ENCODE data around the gene GUCA2B.

GUCA2B gene

DNA sequence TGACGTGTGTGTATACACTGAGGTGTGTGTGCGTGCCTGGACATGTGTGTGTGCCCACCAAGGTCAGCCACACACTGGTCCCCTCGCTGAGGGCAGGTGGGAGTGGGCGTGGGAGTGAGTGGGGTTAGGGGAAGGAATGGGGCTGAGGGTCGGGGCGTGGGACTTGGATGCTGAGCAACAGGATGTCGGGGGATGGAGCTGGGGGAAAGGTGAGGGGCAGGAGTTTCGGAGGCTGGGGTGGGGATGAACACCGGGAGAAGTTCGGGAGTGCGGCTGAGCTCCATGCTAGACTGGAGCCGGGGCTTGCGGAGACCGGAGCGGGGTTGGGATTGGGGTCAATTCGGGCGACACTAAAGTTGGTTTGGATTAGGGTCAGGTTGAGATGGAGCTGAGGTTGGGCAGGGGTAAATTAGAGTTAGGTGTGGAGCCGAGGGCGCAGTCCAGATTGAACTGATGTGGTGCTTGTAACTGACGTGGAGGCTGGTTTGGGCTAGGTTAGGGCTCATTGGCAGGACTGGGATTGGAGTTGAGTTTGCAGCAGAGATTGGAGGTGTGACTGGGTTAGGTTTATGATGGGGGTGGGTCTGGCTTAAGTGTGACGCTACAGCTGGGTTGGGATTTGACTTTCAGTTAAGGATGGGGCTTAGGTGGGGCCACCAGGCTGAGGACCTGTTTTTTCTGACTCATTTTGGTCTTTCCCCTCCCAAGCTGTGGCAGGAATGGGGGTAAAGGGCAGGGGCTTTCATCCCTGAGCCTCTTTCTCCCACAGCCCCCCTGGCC is 14.6 kb downstream of the GUCA2B start:
- no peak for DNase-seq

DNA sequence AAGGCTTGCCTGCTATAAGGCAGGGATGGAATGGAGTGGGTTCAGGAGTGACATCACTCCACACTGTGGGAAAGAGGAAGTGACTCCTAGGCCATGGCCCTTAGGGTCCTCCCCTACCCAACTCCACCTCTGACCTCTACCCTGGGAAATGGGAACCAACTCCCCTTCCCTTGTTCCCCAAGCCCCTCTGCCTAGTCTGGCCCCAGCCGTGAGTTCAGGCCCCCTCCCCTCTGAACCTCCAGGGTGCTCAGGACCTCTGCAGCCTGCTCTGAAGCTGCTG is 15.1 kb downstream of the GUCA2B start:
- DNase-seq, result no peak

GRCh38 chr1:42168763-42169162 is 15.6 kb downstream of the GUCA2B start:
- no peak for DNase-seq

- DNase-seq, result no peak
Observed at GRCh38 chr1:42170779-42171621, 17.8 kb downstream of the GUCA2B start.

GRCh38 chr1:42171679-42172266 is 18.6 kb downstream of the GUCA2B start:
- DNase-seq, result no peak

DNA sequence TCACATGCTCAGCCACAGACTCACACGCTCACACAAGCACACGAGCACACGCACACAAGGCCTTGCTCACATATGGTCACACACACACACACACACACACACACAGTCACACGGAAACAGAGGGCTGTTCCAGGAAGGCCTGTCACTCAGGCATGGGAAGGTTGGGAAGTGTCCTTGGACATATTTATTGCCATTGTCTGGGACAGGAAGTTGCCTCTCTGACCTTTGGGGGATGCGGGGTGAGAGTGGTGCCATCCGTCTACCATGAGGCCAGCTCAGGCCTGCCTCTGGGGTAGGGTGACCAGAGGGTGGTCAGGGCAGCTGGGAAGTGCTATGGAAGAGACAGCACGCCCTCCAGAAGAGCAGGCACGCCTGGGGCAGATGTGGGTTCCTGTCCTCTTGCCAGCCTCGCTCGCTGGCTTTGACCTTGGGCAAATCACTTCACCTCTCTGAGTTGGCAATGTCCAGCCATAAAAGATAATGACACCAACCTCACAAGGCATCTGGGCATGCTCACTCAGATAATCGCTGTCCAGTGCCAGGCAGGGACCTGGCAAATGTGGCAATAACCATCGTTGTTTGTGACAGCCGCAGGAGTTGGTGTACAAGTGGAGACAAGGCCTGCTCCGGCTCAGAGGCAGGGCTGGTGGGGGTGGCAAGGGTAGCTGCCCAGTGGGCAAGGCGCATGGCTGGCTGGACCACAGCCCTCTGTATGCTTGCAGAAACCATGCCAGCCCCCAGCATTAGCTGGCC is 19.3 kb downstream of the GUCA2B start:
- DNase-seq, result peak; percentile 45

DNA sequence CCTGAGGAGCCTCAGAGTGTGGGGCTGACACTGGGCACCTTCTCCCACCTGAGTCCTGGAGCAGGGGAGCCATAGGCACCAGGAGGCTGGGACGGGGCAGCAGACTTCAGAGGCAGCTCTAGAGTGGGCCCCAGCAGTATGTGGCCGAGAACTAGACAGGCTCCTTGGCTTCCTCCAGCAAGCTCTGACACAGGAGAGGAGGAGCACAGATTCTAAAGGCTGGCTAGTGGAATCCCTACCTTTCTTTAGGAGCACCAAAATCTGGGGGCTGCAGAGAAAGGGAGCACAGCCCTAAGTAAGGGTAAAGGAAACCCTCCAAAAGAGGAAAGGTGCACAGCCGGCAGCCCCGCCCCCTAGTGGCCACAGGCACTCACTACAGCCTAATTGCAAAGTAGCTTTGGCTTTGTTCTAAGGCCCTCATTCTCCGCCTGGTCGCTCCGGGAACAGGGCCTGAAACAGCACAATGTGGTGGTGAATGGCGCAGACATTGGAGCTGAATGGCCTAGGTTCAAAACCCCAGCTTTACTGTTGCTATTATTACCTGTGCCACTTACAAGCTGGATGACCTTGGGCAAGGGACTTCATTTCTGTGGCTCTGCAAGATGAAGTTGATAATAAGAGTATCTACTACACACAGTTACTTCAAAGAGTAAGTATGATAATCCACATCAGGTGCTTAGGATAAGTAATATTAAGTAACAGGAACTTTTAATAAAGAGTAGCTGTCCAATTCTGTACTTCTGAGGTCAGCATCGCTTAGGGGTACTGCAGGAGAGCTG is 20.1 kb downstream of the GUCA2B start:
- DNase-seq, result peak; percentile 65

- DNase-seq, result no peak
Observed at GRCh38 chr1:42173961-42174735, 20.9 kb downstream of the GUCA2B start.

GRCh38 chr1:42175314-42176054 is 22.3 kb downstream of the GUCA2B start:
- DNase-seq, result no peak

GRCh38 chr1:42176902-42177519 is 23.8 kb downstream of the GUCA2B start:
- peak; percentile 31 for DNase-seq

DNA sequence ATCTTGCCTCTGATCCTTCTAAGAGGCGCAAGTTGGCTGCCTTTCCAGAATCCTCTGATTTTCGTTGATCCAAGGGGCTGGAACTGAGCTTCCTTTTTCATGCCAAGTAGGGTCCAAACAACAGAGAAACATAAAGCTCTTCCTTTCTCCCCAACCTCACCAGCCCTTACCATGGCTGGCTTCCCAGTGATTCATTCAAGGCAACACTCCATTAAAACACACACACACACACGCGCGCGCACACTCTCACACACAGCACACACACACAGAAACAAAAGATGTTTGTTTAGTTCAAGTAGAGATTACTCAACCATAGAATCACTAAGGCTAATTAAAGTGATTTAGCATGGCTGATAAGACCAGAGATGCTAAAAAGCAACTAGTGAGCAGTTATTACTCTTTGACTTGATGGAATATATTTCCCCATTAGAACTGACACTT is 24.4 kb downstream of the GUCA2B start:
- no peak for DNase-seq

- no peak for DNase-seq
Observed at GRCh38 chr1:42178249-42178648, 25.0 kb downstream of the GUCA2B start.

GRCh38 chr1:42179275-42179674 is 26.1 kb downstream of the GUCA2B start:
- DNase-seq, result no peak

DNA sequence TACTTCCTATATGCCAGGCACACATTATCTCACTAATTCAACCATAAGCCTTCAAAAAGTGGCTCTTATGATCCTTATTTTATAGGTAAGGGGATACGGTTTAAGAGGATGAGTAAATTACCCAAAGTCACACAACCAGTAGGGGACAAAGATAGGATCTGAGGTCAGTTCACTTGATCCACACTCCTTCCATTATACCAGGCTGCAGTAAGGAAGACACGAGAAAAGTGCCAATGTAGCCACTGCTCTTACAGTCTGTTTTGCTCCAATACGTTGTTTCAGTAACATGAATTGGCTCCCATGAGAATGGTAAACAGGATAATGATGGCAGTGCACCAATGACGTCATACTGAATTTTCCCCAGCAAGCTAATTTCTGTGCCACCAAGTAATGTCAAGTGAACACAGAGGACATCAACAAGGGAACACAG is 26.7 kb downstream of the GUCA2B start:
- DNase-seq, result no peak

- no peak for DNase-seq
Observed at GRCh38 chr1:42181687-42182086, 28.5 kb downstream of the GUCA2B start.

DNA sequence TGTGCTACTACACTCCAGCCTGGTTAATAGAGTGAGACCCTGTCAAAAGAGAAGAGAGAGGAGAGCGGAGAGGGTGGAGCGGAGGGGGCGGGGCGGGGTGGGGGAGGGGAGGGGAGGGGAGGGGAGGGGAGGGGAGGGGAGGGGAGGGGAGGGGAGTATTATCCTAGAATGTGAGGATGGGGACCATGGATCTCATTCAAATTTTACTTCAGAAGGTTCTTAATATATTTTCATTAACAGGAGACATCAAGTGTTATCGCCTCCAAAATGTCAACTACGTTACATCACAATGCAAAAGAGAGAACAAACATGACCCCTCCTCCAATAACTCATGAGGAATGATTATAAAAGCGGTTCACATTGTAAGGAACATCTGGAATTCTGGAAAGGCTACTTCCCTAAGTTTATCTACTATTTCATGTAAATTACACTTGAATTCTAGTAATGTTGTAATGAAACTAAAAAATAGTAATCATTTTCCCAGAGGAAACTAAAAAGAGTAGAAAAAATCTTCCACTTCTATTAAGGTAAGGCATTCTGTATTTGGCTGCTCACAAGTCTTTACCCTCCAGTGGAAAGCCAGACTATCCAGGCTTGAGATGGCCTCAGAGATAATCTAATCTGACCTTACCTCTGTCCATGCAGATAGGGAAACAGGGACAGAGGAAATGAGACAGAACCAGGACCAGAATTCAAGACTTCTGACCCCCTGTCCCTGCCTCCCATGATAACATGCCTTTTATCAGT is 30.2 kb downstream of the GUCA2B start:
- DNase-seq, result no peak

- DNase-seq, result no peak
Observed at GRCh38 chr1:42183957-42184268, 30.7 kb downstream of the GUCA2B start.

- DNase-seq, result no peak
Observed at GRCh38 chr1:42184616-42185015, 31.4 kb downstream of the GUCA2B start.

DNA sequence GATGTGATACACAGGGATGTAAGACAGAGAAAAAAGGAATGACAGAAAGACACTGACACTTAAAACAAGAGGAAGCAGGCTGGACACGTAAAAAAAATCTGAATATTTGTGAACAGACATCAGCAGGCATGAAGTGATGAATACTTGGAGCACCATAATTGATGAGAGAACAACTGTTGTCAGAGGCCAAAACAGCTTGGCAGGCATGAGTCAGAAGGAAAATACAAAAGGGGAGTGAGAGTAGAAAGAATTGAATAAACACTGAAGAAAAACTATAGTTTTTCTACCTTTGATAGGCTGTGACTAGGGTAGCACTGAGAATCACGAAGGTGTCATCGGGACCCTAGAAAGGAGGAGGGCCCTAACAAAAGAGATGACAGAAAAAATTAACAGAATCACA is 32.9 kb downstream of the GUCA2B start:
- DNase-seq, result no peak

Data from right kidney (tissue), 1 donor.